GM12878 (cell line): Measurements from ENCODE around the gene CCSER1. TPM values are rescaled to one million over a fixed set of nuclear protein-coding genes. Genes with fewer than 3 reads are reported as not detected.
A peak's percentile ranks its signal among the peaks of the same experiment; 100 is the strongest.

ENCODE experiments used
- ATAC-seq: fragments of 200-7000 bp; cut with Tn5 transposase; 3 replicates; pipeline ENCODE4 v1.9.1; 2020; ENCODE audit warnings: mild to moderate bottlenecking, moderate library complexity
- BruUV-seq: library from RNA; stranded (reverse); fragments of 400-500 nt; replicated peaks from 2 replicates; lab custom pipeline; 2021; lab: Mats Ljungman, UMichigan
- CTCF ChIA-PET: fragments of 300-600 bp; sonication (Branson Sonifier 250); formaldehyde crosslinking; extraction: SDS; loops from one replicate; lab custom pipeline; 2021; ENCODE audit warnings: inconsistent platforms; lab: Yijun Ruan, JAX
- POLR2A ChIA-PET: fragments of 350-600 bp; formaldehyde crosslinking; extraction: SDS; loops from one replicate; lab custom pipeline; 2021; ENCODE audit warnings: inconsistent platforms; lab: Charles Lee
- RAD21 ChIA-PET: fragments of 300-600 bp; sonication (Branson Sonifier 250); formaldehyde crosslinking; loops from one replicate; lab custom pipeline; 2023; ENCODE audit warnings: antibody characterized with exemption; ENCODE audit not compliant: unreplicated experiment; lab: Charles Lee
- SMC1A ChIA-PET: fragments of 300-600 bp; sonication (Branson Sonifier 250); formaldehyde crosslinking; loops from one replicate; lab custom pipeline; 2023; ENCODE audit not compliant: unreplicated experiment, uncharacterized antibody; lab: Charles Lee
- DNase-seq: peaks from one replicate; pipeline ENCODE4 v3.0.0-alpha.2; 2011; ENCODE audit warnings: low read depth, low spot score
- FAIRE-seq: peaks from 3 replicates; lab custom pipeline; 2011; peaks lifted over from hg19 to GRCh38; lab: Jason Lieb, UNC
- H2AFZ ChIP-seq: 2 replicates; pipeline ENCODE4 v1.6.0; 2011; ENCODE audit warnings: low read depth, low read length, control low read depth; ENCODE audit not compliant: control insufficient read depth
- H3K27ac ChIP-seq: 2 replicates; pipeline ENCODE4 v1.5.1; 2011; ENCODE audit warnings: control low read depth; ENCODE audit not compliant: control insufficient read depth, insufficient read depth
- H3K27me3 ChIP-seq, 2 experiments: replicated peaks in 1 of 2; 2 replicates each; pipeline versions ENCODE4 v1.6.0 to v1.6.1; 2011; ENCODE audit warnings: low read length in 1 of 2; ENCODE audit not compliant: control insufficient read depth in 2 of 2, insufficient read depth in 2 of 2
- H3K36me3 ChIP-seq, 2 experiments: 2 replicates each; pipeline ENCODE4 v1.5.1; 2011; ENCODE audit warnings: low read length in 1 of 2; ENCODE audit not compliant: control insufficient read depth in 2 of 2, insufficient read depth in 2 of 2
- H3K4me1 ChIP-seq: 2 replicates; pipeline ENCODE4 v1.6.1; 2011; ENCODE audit warnings: mild to moderate bottlenecking, low read length, moderate library complexity, mixed read lengths; ENCODE audit not compliant: control insufficient read depth, insufficient read depth
- H3K4me2 ChIP-seq: 2 replicates; pipeline ENCODE4 v1.6.0; 2011; ENCODE audit warnings: control low read depth; ENCODE audit not compliant: control insufficient read depth, insufficient read depth
- H3K4me3 ChIP-seq: fragments of 200-600 bp; sonication (generic); 2 replicates; pipeline ENCODE4 v1.5.1; 2016
- H3K79me2 ChIP-seq: 2 replicates; pipeline ENCODE4 v1.6.0; 2011; ENCODE audit warnings: low read length; ENCODE audit not compliant: control insufficient read depth, insufficient read depth
- H3K9ac ChIP-seq: 2 replicates; pipeline ENCODE4 v1.8.0; 2011; ENCODE audit warnings: low read length, control low read depth, mixed read lengths; ENCODE audit not compliant: control insufficient read depth, insufficient read depth
- H3K9me3 ChIP-seq: replicated peaks from 3 replicates; pipeline ENCODE4 v1.5.1; 2011; ENCODE audit warnings: mild to moderate bottlenecking, low read length; ENCODE audit not compliant: control insufficient read depth, insufficient read depth
- H4K20me1 ChIP-seq: 2 replicates; pipeline ENCODE4 v1.6.0; 2011; ENCODE audit not compliant: control insufficient read depth, insufficient read depth
- CBX3 ChIP-seq: fragments of 200-600 bp; sonication (generic); IDR thresholded peaks from 2 replicates; pipeline ENCODE4 v1.6.1; 2016; ENCODE audit warnings: low read depth, borderline replicate concordance
- CUX1 ChIP-seq: IDR thresholded peaks from 2 replicates; pipeline ENCODE4 v1.6.1; 2012; ENCODE audit warnings: improper control_type of control experiment, low read depth, low read length; ENCODE audit not compliant: insufficient replicate concordance
- E2F8 ChIP-seq: fragments of 450-650 bp; IDR thresholded peaks from 2 replicates; pipeline ENCODE4 v1.6.1; 2018; ENCODE audit warnings: mild to moderate bottlenecking, low read depth, moderate library complexity; ENCODE audit not compliant: partially characterized antibody
- IKZF1 ChIP-seq: fragments of 450-650 bp; conservative IDR thresholded peaks from 2 replicates; pipeline ENCODE4 v1.6.1; 2017; ENCODE audit warnings: antibody characterized with exemption, mild to moderate bottlenecking
- NBN ChIP-seq: fragments of 450-650 bp; IDR thresholded peaks from 2 replicates; pipeline ENCODE4 v1.6.1; 2016
- POLR2AphosphoS2 ChIP-seq: IDR thresholded peaks from 2 replicates; pipeline ENCODE4 v1.6.1; 2011; ENCODE audit warnings: low read depth, mild to moderate bottlenecking, low read length, improper control_type of control experiment, moderate library complexity
- RB1 ChIP-seq: fragments of 450-650 bp; formaldehyde crosslinking; IDR thresholded peaks from 2 replicates; pipeline ENCODE4 v1.6.1; 2017; ENCODE audit warnings: mild to moderate bottlenecking, borderline replicate concordance
- RCOR1 ChIP-seq: conservative IDR thresholded peaks from 2 replicates; pipeline ENCODE4 v1.6.1; 2012; ENCODE audit warnings: low read depth, low read length, improper control_type of control experiment
- STAT3 ChIP-seq: IDR thresholded peaks from 2 replicates; pipeline ENCODE4 v1.6.1; 2011; ENCODE audit warnings: low read depth, low read length, improper control_type of control experiment
- SUZ12 ChIP-seq: fragments of 200-600 bp; sonication (generic); IDR thresholded peaks from one replicate; pipeline ENCODE4 v1.6.1; 2018; ENCODE audit warnings: antibody characterized with exemption, mild to moderate bottlenecking; ENCODE audit not compliant: unreplicated experiment
- WGBS: methylation state at CpG from one replicate; pipeline ENCODE4 v1.1.6; 2016; ENCODE audit warnings: low lambda C conversion rate; ENCODE audit not compliant: insufficient replicate concordance, insufficient coverage; ENCODE audit errors: missing lambda C conversion rate; 5-methylcytosine and 5-hydroxymethylcytosine counted together
- in situ Hi-C: fragments of 300-500 bp; cut with MboI; formaldehyde crosslinking; loops from 9 replicates; pipeline ENCODE4 v1.14.3; 2018; ENCODE audit warnings: mixed read lengths
- intact Hi-C: fragments of 100-400 bp; cut with micrococcal nuclease; formaldehyde crosslinking; loops from one replicate; pipeline ENCODE4 v1.14.2; 2022; ENCODE audit not compliant: unreplicated experiment
- polyA plus RNA-seq, 11 experiments: library from polyadenylated mRNA; depleted of rRNA in 4 of 11; unstranded in 6 of 11; stranded (reverse) in 5 of 11; fragments of >200 nt; fragmentation: Nextera tagmentation in 4 of 11; fragmentation: Illumina TruSeq in 1 of 11; extraction: Ambion mirVana in 4 of 11; extraction: Trizol in 1 of 11; gene quantifications; 1 replicate in 1 of 11; 2 replicates in 10 of 11; pipeline versions ENCODE4 v1.2.1 to v1.2.3, GENCODE V29; 2011 to 2016; ENCODE audit warnings: inconsistent platforms in 2 of 11, missing spikeins in 2 of 11, low read depth in 1 of 11
- total RNA-seq, 4 experiments: library from RNA; depleted of rRNA in 3 of 4; stranded (reverse); fragments of >200 nt in 3 of 4; fragmentation: Illumina TruSeq in 1 of 4; extraction: Trizol in 1 of 4; gene quantifications; 2 replicates each; pipeline versions ENCODE4 v1.2.1 to v1.2.3, GENCODE V29; 2013 to 2021

Gene CCSER1
- total and polyA plus RNA-seq, 10 of the 15 experiments (the other 5 are each of a cell fraction or from before 2014, with no cell fraction given) = 0.22 to 2.7 (median 1.0) TPM

GRCh38 chr4:91436556-91436955 lies 1309.4 kb downstream of the CCSER1 start:
- no TSS peak for BruUV-seq
- no peaks in the 10 kb centered on the region for H3K9me3 ChIP-seq
- TF ChIP-seq POLR2AphosphoS2 = no peak
- no peak for TF ChIP-seq STAT3
- no peak for TF ChIP-seq RCOR1
- no peak for TF ChIP-seq NBN
- no peak for TF ChIP-seq E2F8
- no peak for TF ChIP-seq IKZF1
- no peak for TF ChIP-seq SUZ12
- no peak for TF ChIP-seq CBX3
- no peak for TF ChIP-seq CUX1
- no peak for TF ChIP-seq RB1
- no peak overlapping the region for H3K4me2 ChIP-seq
- H3K4me3 ChIP-seq = no peak overlapping the region
- no peak overlapping the region for H3K27ac ChIP-seq
- no peaks in the 10 kb centered on the region for H3K4me1 ChIP-seq
- CTCF ChIA-PET = no interaction called here
- intact Hi-C loops (loop anchor here (2.0 kb wide), 1 partner anchor 78 kb away; no protein-coding TSS in a partner anchor), in situ Hi-C loops (no loop called here)
- H2AFZ ChIP-seq = no peak overlapping the region
- ATAC-seq = peak; percentile 53
- no peak for FAIRE-seq
- POLR2A ChIA-PET = no interaction called here
- no peaks in the 10 kb centered on the region for H4K20me1 ChIP-seq
- no peak for DNase-seq
- H3K36me3 ChIP-seq = no peaks in the 10 kb centered on the region
- no peaks in the 10 kb centered on the region for H3K27me3 ChIP-seq
- H3K9ac ChIP-seq = no peak overlapping the region
- RAD21 ChIA-PET = no interaction called here
- no peaks in the 10 kb centered on the region for H3K79me2 ChIP-seq
- WGBS = 0% methylated on average over 1 of the region's 1 CpG
- SMC1A ChIA-PET = interaction anchor here (0.6 kb wide), 1 partner anchor 155 kb away, joined by 3 read pairs; no protein-coding TSS in a partner anchor
